NAMALWA (cell line): ENCODE results near the gene XPNPEP1.

Experiments
- DNase-seq: peaks from one replicate; pipeline ENCODE4 v3.0.0-alpha.2; 2015; ENCODE audit warnings: low spot score

The XPNPEP1 gene

DNA sequence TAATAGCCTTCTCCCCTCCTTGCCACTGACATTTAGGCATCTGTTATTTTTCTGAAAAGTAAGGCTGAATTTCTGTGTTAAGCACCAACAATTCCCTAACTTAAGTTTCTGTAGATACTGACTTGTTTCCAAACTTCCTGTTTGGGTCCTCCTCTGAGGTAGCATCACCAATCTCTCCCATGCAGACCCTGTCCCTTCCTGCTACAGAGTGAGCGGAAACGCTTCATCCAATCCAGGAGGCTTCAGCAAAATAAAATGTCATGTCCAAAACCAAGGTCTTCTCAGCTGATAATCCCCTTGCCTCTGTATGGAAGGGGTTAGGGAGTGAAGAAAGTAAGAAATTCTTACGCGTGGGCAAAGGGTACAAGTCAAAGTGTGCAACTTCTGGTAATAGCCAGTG is 29.9 kb downstream of the XPNPEP1 start:
- no peak for DNase-seq

DNA sequence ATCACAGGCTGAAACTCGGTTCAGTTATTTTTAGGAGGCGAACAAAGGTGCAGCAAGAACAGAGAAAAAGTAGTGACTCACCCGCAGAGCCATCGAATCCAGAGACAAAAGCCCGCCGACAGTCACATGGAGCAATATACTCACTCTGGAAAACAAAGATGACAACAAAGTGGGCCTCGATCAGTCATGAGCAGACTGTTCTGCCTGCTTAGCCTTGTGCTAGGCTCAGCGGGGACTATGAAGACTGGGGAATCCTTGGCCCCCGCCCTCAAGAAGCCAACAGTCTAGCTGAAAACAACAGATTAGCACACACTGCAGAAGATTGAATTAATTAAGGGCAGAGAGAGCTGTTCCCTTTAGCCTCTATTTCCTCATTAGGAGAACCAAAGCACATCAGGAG is 30.4 kb downstream of the XPNPEP1 start:
- no peak for DNase-seq

- no peak for DNase-seq
Observed at GRCh38 chr10:109892117-109892516, 31.2 kb downstream of the XPNPEP1 start.

DNA sequence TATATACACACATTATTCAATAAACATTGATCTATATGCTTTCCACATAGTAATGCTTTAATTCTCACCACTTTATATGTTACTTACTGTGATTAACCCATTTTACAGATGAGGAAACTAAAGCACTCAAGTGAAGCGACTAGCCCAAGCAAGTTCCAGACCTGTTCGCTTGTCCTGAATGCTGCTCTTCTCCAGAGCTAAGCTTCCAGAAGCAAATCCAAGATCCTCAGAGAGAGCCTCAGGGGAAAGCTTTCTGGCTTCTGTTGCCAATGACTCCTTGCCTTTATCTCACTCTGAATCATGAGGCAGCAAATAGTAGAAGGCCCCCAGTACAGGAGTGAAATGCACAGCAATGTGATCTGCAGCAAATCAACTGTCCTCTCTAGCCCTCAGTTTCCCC is 32.2 kb downstream of the XPNPEP1 start:
- DNase-seq, result no peak

- DNase-seq, result no peak
Observed at GRCh38 chr10:109889867-109890266, 33.4 kb downstream of the XPNPEP1 start.

DNA sequence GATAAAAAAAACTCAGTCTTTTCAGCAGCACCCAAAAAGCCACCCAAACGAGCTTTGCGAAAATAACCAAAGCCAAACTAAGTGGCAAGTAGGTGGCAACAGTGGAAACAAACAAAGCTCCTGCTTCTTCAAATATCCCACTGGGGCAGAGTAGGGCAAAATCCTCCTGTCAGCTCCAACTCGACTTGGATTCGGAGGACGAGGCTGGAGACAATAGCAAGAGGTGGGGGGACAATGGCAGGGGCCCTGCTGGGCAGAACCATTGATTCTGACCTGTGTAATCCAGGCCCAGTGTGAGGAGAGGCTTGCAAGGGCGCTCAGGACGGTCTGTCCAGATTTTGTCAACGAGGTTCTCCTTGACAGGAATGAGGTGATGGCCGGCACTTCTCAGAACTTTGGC is 35.5 kb downstream of the XPNPEP1 start:
- DNase-seq, result no peak

DNA sequence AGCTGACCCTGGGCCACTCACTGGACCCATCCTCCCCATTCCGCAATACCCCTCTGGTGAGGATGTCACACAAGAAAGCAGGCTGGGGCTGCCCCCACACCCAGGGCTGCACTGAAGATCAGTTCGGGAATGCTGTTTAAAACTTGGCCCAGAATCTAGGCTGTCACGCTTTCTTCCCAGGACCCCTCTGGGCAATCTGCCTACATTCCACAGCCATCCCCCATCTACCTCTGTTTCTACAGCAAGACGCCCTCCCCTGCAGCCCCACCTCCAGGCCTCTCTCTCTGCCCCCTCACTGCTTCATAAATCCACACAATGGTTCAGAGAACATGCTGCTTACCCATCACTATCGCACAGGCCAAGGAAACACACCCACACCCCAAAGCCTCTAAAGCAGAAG is 36.1 kb downstream of the XPNPEP1 start:
- no peak for DNase-seq

- DNase-seq, result no peak
Observed at GRCh38 chr10:109886781-109887140, 36.5 kb downstream of the XPNPEP1 start.

DNA sequence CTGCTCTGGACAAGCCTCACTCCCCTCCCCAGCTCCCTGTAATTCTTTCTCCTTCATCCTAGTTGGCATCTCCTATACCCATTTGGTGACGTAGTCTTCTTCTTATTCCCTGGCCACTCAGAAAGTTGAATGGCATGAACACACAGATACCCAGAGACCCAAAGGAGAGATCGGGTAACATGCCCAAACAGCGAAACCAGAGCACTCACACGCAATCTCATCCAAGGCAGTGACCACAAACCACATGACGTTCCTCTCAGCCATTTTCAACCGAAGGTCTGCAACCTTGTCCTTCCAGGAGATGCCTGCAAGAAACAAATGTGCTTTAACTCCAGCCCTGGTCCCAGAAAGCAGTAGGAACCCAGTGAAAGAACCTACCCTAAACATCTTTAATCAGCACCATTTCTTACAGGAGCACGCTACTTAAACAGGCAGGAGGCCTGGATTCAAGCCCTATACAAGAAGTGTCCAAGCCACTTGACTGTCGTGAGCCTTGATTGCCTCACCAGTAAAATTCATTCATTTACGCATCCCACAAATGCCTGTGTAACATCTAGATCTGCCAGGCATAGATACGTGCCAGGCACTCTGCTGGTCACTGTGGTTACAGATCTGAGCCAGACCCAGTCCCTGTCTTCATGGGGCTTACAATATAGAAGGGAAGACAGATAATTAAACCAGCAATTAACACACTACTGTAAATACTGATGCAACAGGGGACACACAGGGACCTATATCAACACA is 37.1 kb downstream of the XPNPEP1 start:
- no peak for DNase-seq

DNA sequence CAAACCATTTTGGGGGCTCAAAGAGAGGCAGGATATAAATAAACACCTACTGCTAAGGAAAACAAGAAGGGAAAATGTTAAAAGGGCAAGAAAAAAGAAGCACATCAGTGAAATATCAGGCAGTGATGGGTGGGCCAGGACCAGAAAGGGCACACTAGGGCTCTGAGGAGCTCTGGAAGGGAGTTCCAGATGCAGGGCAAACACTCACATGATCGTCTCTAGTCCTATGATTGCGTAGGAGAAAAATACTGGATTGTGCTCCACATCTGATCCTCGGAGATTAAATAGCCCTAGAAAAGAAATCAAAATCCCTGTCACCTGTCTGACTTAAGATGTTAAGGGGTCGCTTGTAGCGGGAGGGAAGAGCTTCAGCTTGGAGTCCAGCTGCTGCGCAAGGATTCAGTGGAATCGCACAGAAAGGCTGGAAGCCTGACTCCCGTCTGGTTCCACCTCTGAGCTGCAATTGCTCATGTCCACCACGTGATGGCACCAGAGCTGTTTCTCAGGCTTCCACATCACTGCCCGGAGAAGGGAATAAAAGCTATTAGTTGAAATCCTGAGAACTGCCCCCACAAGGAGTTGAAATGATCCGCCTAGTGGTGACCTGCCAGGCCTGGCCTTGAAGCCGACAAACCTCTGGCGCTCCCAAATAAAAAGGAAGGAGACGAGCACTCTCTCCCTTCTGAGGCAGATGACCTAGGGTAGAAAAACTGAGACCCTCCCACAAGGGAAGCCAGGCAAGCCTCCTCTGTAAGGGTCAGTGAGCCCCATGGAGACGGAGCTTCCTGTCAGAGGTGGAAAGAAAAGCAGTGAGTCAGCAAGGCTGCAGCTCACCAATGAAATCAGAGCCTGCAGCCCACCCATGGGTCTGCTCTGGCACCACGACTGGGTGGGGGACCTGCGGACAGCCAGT is 39.2 kb downstream of the XPNPEP1 start:
- DNase-seq, result peak; percentile 88

- no peak for DNase-seq
Observed at GRCh38 chr10:109882251-109883057, 40.9 kb downstream of the XPNPEP1 start.

- DNase-seq, result no peak
Observed at GRCh38 chr10:109881769-109882057, 41.6 kb downstream of the XPNPEP1 start.

GRCh38 chr10:109880886-109881768 is 42.2 kb downstream of the XPNPEP1 start:
- DNase-seq, result no peak

DNA sequence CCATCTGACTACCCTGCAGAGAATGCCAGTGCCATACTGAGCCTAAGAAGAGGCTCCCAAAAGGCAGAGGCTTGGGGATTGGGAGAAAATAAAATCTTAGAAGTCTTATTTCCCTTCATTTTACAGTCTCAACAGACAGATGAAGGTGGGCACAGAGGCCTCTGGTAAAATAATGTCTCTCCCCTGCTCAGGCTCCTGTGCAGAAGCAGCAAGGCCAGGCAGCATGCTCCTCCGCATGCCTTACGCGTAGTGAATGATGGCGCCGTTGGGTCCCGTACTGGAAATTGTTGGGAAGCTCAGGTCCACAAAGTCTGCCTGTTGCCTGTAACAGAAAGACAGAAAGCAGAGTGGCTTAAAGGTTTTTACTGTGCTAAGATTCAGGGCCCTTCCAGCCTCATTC is 45.8 kb downstream of the XPNPEP1 start:
- DNase-seq, result no peak

DNA sequence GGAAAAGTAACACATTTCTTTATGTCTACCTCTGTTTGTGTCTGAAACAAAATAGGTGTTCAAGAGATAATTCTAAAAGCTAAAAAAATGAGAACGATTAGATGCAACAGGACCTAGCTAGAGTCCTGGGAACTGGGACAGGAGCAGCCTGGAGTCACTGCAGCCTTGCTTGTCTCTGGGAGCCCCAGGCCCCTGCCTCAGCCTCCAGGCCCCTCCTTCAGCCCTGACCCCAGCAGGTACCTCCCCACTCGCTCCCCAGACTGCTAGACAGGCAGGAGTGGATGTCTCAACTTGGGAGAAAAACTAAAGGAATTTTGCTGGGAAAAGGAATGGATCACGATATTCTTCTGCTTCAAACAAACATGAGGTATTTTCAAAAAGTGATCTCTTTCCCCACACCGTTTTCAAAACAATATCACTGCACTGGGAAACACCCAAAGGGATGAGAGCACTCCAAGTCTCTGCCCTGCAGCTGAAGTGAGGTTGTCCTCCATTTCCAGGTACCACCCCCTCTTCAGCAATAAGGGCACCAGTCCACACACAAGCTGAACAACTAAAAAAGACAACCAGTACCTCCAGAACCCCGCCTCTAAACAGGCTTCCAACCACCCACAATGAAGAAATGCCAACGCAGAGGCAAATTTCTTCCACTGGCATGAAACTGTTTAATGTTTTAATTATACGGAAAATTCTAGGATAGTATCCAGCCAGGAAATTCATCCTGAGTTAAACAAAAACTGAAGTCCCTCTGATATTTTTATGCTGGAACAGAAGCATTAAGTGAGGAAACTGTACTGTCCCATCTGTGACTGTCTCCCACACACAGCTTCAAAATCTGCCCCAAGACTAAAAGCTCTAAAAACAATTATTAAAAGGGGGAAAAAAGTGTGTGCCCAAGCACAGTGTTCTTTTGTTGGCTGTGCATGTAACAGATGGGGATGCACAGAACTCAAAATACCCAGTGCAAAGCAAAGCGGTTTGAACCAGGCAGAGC is 47.2 kb downstream of the XPNPEP1 start:
- DNase-seq, result no peak

DNA sequence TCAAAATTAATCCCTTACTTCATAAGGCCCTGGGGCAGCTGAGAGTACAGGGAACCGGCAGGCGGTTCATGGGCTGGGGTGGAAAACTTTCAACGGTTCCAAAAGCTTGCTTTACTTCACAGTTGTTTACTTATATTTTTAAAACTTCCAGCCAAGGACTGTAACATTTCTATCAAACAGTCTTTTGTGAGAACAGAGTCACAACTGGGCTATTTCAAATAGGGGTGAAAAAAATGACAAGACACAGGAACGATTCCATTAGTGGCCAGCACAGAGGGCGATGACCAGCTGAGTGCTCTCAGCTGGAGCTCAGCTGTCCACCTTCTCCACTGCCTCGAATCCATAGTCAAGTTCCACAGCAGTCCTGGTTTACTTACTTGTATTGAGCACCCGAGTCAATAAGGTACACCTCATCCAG is 48.2 kb downstream of the XPNPEP1 start:
- no peak for DNase-seq

DNA sequence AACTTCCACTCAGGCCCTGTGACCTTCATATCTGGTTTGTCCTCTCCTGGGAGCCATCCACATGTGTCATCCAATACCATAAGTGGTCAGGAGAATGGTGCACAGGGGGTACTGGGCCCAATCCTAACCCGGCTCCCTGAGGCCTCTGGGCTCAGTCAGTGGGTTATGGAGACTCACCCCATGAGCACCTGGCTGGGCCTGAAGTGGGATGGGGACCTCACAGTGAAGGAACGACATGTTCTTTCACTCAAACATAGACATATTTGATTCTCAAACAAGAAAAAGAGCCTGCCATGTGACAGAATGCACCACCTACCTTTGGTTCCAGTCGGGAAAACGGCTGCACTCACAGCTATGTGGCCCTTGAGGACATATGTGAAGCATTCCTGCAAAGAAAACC is 51.8 kb downstream of the XPNPEP1 start:
- no peak for DNase-seq

DNA sequence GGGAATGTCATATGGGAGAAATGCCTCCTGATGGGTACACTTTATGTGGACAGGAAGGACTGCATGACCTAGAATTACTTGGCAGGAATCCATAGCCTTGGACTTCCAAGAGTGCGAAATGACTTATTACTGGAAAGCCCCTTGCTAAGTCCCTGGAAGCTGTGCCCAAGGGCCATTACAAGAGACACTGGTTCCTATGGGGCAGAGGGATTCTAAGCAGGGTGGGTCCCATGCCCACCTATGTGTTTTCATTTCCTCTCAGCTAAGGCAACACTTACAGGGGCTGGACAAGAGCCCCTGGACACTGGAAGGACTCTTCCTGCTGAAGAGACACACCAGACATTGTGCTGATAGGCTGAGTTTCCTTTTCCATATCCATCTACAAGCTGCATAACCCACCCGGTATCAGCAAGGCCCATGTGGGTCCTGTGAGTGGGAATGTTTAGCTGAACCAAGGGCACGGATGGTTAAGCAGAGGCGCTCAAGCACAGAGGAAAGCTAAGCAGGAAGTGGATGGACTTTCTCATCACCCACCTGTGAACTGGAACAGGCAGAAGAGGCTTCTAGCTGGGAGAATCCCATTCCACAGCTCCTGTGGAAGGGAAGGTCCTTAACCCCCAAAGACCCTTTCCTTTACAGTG is 56.2 kb downstream of the XPNPEP1 start:
- DNase-seq, result no peak

- DNase-seq, result peak; percentile 18
Observed at GRCh38 chr10:109866168-109866994, 56.9 kb downstream of the XPNPEP1 start.
